NOMO-1 treated with DMSO at 0.1 percent for 48 hours (cell line): ENCODE data around the gene BTBD7.

Source experiments
- DNase-seq: peaks from one replicate; lab custom pipeline; 2025; ENCODE audit not compliant: unreplicated experiment; lab: John Stamatoyannopoulos, UW

Gene BTBD7

GRCh38 chr14:93331002-93331727, 1.7 kb downstream of the BTBD7 start:
- no peak for DNase-seq

GRCh38 chr14:93330609-93331000, 2.2 kb downstream of the BTBD7 start:
- DNase-seq: no peak

GRCh38 chr14:93329965-93330608, 2.7 kb downstream of the BTBD7 start:
- no peak for DNase-seq

- no peak for DNase-seq
Observed at GRCh38 chr14:93328546-93328945, 4.3 kb downstream of the BTBD7 start.

GRCh38 chr14:93326196-93326595, 6.6 kb downstream of the BTBD7 start:
- DNase-seq: no peak

GRCh38 chr14:93323600-93324174, 9.1 kb downstream of the BTBD7 start:
- DNase-seq: no peak

GRCh38 chr14:93322929-93323599, 9.8 kb downstream of the BTBD7 start:
- no peak for DNase-seq

GRCh38 chr14:93320489-93320888, 12.3 kb downstream of the BTBD7 start:
- no peak for DNase-seq

- DNase-seq: no peak
Observed at GRCh38 chr14:93319958-93320357, 12.9 kb downstream of the BTBD7 start.

GRCh38 chr14:93319494-93319893, 13.3 kb downstream of the BTBD7 start:
- DNase-seq: no peak

- DNase-seq: no peak
Observed at GRCh38 chr14:93318927-93319326, 13.9 kb downstream of the BTBD7 start.

GRCh38 chr14:93317875-93318807, 14.7 kb downstream of the BTBD7 start:
- peak; percentile 74 for DNase-seq

GRCh38 chr14:93317210-93317874, 15.5 kb downstream of the BTBD7 start:
- no peak for DNase-seq

- no peak for DNase-seq
Observed at GRCh38 chr14:93316716-93317115, 16.1 kb downstream of the BTBD7 start.

- DNase-seq: no peak
Observed at GRCh38 chr14:93315575-93315974, 17.3 kb downstream of the BTBD7 start.

GRCh38 chr14:93311082-93311481, 21.8 kb downstream of the BTBD7 start:
- DNase-seq: no peak

- DNase-seq: no peak
Observed at GRCh38 chr14:93309427-93309966, 23.3 kb downstream of the BTBD7 start.

- DNase-seq: no peak
Observed at GRCh38 chr14:93308686-93309345, 24.0 kb downstream of the BTBD7 start.

- no peak for DNase-seq
Observed at GRCh38 chr14:93306812-93307211, 26.0 kb downstream of the BTBD7 start.
